Endothelial cell (in vitro differentiated cells): ENCODE results near the gene MAT1A. TPM values are rescaled to one million over a fixed set of nuclear protein-coding genes. Genes with fewer than 3 reads are reported as not detected.

Experiments used
- DNase-seq: peaks from one replicate; pipeline ENCODE4 v3.0.0; 2021; ENCODE audit warnings: low spot score
- H3K27ac Mint-ChIP-seq: one replicate; pipeline ENCODE4 v1.8.0; 2021; ENCODE audit warnings: mixed read lengths, inconsistent platforms; ENCODE audit not compliant: unreplicated experiment
- H3K27me3 Mint-ChIP-seq: one replicate; pipeline ENCODE4 v1.8.0; 2021; ENCODE audit warnings: mild to moderate bottlenecking, moderate library complexity, mixed read lengths, inconsistent platforms; ENCODE audit not compliant: unreplicated experiment
- H3K36me3 Mint-ChIP-seq: one replicate; pipeline ENCODE4 v1.8.0; 2021; ENCODE audit warnings: mild to moderate bottlenecking, low read depth, mixed read lengths, inconsistent platforms; ENCODE audit not compliant: unreplicated experiment
- H3K4me1 Mint-ChIP-seq: one replicate; pipeline ENCODE4 v1.8.0; 2021; ENCODE audit warnings: mild to moderate bottlenecking, mixed read lengths, inconsistent platforms; ENCODE audit not compliant: unreplicated experiment
- H3K4me3 Mint-ChIP-seq: one replicate; pipeline ENCODE4 v1.8.0; 2021; ENCODE audit warnings: mild to moderate bottlenecking, mixed read lengths, inconsistent platforms; ENCODE audit not compliant: unreplicated experiment
- H3K9me3 Mint-ChIP-seq: one replicate; pipeline ENCODE4 v1.8.0; 2021; ENCODE audit warnings: mixed read lengths, inconsistent platforms; ENCODE audit not compliant: unreplicated experiment
- CTCF ChIP-seq: fragments of 200-600 bp; sonication (generic); IDR thresholded peaks from one replicate; pipeline ENCODE4 v1.5.0; 2021; ENCODE audit warnings: antibody characterized with exemption; ENCODE audit not compliant: unreplicated experiment
- total RNA-seq: library from RNA; stranded (reverse); fragmentation: NEBNext Ultra II Directional; extraction: Animal tissue kit (Norgen Biotek cat#: 25700); gene quantifications from one replicate; pipeline ENCODE4 v1.2.1, GENCODE V29; 2021; ENCODE audit not compliant: unreplicated experiment

MAT1A gene
- total RNA-seq, 1 donor from 2014 or later = 0.64 TPM

- H3K27ac Mint-ChIP-seq = no peak overlapping the region
- no peak overlapping the region for H3K4me3 Mint-ChIP-seq
- no peaks in the 10 kb centered on the region for H3K27me3 Mint-ChIP-seq
- TF ChIP-seq CTCF = no peak
- DNase-seq = no peak
- no peaks in the 10 kb centered on the region for H3K9me3 Mint-ChIP-seq
- no peaks in the 10 kb centered on the region for H3K36me3 Mint-ChIP-seq
- no peaks in the 10 kb centered on the region for H3K4me1 Mint-ChIP-seq
These were observed 33.3 kb upstream of the MAT1A start for GRCh38 chr10:80322711-80323110.

DNA sequence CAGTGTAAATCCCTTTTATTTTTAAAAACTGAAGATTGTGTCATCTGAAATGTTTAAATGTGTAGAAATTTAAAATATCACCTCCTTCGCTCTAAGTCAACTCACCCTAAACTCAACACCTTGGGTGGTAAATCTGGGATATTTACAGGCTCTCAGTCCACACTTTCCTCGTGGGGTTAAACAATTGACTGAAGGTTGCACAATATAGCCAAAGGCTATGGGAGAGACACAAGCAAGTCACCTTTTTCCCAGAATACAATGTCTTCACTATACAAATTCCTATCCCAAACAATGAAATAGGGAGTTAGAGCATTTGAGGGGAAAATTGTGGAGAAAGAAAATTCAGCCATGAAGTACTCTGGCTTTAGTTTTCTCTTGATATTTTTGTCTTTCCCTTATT, 32.7 kb upstream of the MAT1A start:
- Mint-ChIP-seq H3K9me3 (no peaks in the 10 kb centered on the region), H3K27me3 (no peaks in the 10 kb centered on the region), H3K4me1 (no peaks in the 10 kb centered on the region), H3K27ac (no peak overlapping the region), H3K4me3 (no peak overlapping the region), H3K36me3 (no peaks in the 10 kb centered on the region)
- no peak for TF ChIP-seq CTCF
- DNase-seq = no peak

DNA sequence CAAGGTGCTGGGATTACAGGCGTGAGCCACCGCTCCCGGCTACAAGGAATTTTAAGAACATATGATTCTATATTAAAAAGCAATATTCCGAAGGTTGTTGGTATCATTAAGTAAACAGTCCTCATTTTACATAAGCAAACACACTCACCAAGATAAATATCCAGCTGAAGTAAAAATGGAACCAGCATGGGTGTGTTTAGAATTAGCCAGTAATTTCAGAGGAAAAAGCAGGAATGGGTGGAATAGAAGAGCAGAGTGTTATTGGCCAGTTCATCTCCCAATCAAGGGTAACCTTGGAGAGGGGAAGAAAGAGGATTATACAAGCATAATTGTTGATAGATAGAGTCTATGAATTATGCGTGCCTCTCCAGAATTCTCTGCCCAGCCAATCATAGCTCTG, 31.7 kb upstream of the MAT1A start:
- no peak for TF ChIP-seq CTCF
- Mint-ChIP-seq H3K27ac (no peak overlapping the region), H3K9me3 (no peaks in the 10 kb centered on the region), H3K4me3 (no peak overlapping the region), H3K36me3 (no peaks in the 10 kb centered on the region), H3K27me3 (peaks cover 3% of the 10 kb centered on the region), H3K4me1 (peaks cover 3% of the 10 kb centered on the region)
- DNase-seq = no peak

DNA sequence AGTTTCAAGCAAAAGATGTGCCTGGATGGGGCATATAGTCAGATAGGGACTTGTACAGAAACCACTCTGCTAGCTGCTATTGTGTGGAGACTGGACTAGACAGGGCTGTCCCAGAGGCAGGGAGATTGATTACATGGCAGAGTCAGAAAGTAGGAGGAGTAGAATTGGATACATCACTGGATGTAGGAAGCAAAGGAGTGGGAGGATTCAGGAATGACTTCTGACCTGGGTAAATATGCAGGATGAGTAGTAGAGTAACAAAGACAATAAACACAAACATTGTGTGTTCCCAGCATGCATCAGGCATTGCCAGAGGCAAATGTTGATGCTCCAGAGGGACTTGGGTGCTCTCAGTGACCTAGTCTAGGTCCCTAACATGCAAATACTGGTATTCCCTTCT, 30.9 kb upstream of the MAT1A start:
- TF ChIP-seq CTCF = no peak
- H3K27ac Mint-ChIP-seq = no peak overlapping the region
- H3K27me3 Mint-ChIP-seq = peaks cover 4% of the 10 kb centered on the region
- DNase-seq = no peak
- H3K4me3 Mint-ChIP-seq = no peak overlapping the region
- H3K4me1 Mint-ChIP-seq = peaks cover 3% of the 10 kb centered on the region
- H3K9me3 Mint-ChIP-seq = no peaks in the 10 kb centered on the region
- no peaks in the 10 kb centered on the region for H3K36me3 Mint-ChIP-seq

- Mint-ChIP-seq H3K36me3 (no peaks in the 10 kb centered on the region), H3K4me1 (peaks cover 3% of the 10 kb centered on the region), H3K27ac (no peak overlapping the region), H3K27me3 (peaks cover 4% of the 10 kb centered on the region), H3K4me3 (no peak overlapping the region), H3K9me3 (no peaks in the 10 kb centered on the region)
- TF ChIP-seq CTCF = no peak
- DNase-seq = no peak
These were observed 30.4 kb upstream of the MAT1A start for GRCh38 chr10:80319725-80320290.
